WTC11 (cell line): Measurements from ENCODE around the gene CTIF.

Experiments
- CREM ChIP-seq: sonication (generic); formaldehyde crosslinking; IDR thresholded peaks from 2 replicates; pipeline ENCODE4 v1.8.1; 2022; ENCODE audit warnings: mild to moderate bottlenecking, missing genetic modification reagents, moderate library complexity
- CTCF ChIP-seq: fragments of 200-600 bp; IDR thresholded peaks from 2 replicates; pipeline ENCODE4 v1.8.0; 2022; ENCODE audit warnings: antibody characterized with exemption
- FOXP1 ChIP-seq: sonication (generic); formaldehyde crosslinking; IDR thresholded peaks from 2 replicates; pipeline ENCODE4 v1.8.0; 2022; ENCODE audit warnings: missing genetic modification reagents, mild to moderate bottlenecking, moderate library complexity, borderline replicate concordance
- HMGXB4 ChIP-seq: sonication (generic); formaldehyde crosslinking; IDR thresholded peaks from 2 replicates; pipeline ENCODE4 v1.8.1; 2023; ENCODE audit warnings: mild to moderate bottlenecking, moderate library complexity, missing genetic modification reagents
- PRDM15 ChIP-seq: sonication (generic); formaldehyde crosslinking; IDR thresholded peaks from 2 replicates; pipeline ENCODE4 v1.8.0; 2022; ENCODE audit warnings: missing genetic modification reagents
- USF1 ChIP-seq: sonication (generic); formaldehyde crosslinking; IDR thresholded peaks from 2 replicates; pipeline ENCODE4 v1.8.0; 2022; ENCODE audit warnings: mild to moderate bottlenecking, missing genetic modification reagents
- ZNF512 ChIP-seq: sonication (generic); formaldehyde crosslinking; IDR thresholded peaks from 2 replicates; pipeline ENCODE4 v1.8.1; 2022; ENCODE audit warnings: missing genetic modification reagents, borderline replicate concordance
- TF ChIP-seq, protein P1 (sequence below): sonication (generic); formaldehyde crosslinking; IDR thresholded peaks from 2 replicates; pipeline ENCODE4 v1.8.1; 2023; ENCODE audit warnings: mild to moderate bottlenecking, missing genetic modification reagents, moderate library complexity
- TF ChIP-seq, protein P2 (sequence below): fragments of 250-450 bp; sonication (Bioruptor Pico); IDR thresholded peaks from 2 replicates; pipeline ENCODE4 v1.9.0; 2021; ENCODE audit warnings: mild to moderate bottlenecking

DNA sequence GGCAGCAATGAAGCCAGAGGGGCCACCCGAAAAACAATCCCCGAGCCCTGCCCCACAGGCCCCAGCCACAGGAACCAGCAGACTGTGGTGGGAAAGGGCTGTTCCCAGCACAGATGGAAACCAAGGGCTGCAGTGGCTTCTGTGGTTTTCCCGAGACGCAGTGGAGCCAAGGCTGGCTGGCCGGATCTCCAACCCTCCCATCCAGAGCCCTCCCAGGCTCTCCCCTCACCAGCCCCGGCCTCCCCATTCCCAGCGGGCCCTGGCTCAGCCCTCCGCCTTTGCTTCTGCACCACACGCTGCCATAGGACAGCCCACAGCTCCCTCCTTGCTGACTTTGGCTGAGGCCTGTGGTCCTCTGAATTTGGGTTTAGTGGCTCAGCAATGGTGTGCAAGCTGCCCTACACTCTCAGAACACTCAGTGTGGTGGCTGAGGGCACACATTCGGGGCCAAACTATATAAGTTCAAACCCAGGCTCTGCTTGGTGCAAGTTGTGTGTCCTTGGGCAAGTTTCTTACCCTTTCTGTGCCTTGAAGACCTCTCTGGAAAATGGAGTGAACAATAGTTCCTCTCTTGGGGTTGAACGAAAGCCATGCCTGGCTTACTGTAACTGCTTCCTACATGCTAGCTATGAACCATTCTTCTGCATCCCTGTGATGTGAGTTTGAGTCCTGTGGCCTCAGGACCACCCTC lies 211.8 kb downstream of the CTIF start:
- no peak for TF ChIP-seq CTCF
- no peak for TF ChIP-seq HMGXB4 (CRISPR knock-in tag)
- TF ChIP-seq, protein P1, sequence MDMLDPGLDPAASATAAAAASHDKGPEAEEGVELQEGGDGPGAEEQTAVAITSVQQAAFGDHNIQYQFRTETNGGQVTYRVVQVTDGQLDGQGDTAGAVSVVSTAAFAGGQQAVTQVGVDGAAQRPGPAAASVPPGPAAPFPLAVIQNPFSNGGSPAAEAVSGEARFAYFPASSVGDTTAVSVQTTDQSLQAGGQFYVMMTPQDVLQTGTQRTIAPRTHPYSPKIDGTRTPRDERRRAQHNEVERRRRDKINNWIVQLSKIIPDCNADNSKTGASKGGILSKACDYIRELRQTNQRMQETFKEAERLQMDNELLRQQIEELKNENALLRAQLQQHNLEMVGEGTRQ (CRISPR knock-in tag), result no peak
- TF ChIP-seq, protein P2, sequence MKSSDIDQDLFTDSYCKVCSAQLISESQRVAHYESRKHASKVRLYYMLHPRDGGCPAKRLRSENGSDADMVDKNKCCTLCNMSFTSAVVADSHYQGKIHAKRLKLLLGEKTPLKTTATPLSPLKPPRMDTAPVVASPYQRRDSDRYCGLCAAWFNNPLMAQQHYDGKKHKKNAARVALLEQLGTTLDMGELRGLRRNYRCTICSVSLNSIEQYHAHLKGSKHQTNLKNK (CRISPR knock-in tag), result no peak
- no peak for TF ChIP-seq ZNF512 (CRISPR knock-in tag)
- TF ChIP-seq FOXP1 (CRISPR knock-in tag), result no peak
- no peak for TF ChIP-seq USF1 (CRISPR knock-in tag)
- TF ChIP-seq CREM (CRISPR knock-in tag), result no peak
- TF ChIP-seq PRDM15 (CRISPR knock-in tag), result no peak
